ENCODE data around the gene GATA6.

GATA6 gene

DNA sequence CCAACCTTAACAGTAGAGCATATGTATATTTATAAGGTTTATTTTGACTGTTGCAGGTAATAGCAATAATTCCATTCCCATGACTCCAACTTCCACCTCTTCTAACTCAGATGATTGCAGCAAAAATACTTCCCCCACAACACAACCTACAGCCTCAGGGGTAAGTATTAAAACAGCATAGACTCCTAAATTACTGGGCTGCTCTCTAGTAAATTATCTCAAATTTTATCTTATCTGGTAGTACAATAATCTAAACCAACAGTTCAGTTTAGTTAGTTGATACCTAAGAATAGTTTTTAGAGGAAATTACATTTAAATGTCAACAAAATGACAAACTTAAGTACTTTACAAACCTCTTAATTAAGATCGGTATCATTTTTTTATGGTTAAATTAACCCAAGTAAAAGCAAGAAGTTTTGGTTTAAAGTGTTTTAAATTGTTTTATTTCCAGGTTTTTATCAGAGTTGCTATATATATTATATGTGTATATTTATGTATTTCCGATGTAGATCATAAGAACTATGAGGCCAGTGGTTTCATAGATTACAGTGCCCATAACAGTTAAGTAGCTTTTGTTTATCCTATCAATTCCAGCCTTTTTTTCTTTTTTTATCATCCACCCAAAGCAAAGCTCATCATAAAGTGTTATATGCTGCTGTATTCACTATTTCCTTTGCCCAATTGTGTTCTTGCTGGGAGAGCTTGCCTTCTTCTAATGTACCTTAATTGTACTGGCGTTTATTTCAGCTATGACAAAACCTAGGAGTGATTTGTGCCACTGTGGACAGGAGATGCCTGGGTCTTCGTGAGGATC lies 13.7 kb downstream of the GATA6 start:
- Histone ChIP-seq H3K27ac (ENCODE audit: extremely low read depth, low read depth, low read length) (peak overlapping the region; percentile 32), H3K4me3 (ENCODE audit: low read depth, low read length) (no peak overlapping the region), H3K36me3 (ENCODE audit: control insufficient read depth in 2 of 2, insufficient read depth in 1 of 2, low read length in 2 of 2) (peaks cover 40 to 63% of the 10 kb centered on the region in 2 experiments), H3K4me1 (ENCODE audit: control insufficient read depth, insufficient read depth, low read length) (peaks cover 46% of the 10 kb centered on the region), H3K9me3 (ENCODE audit: control insufficient read depth, insufficient read depth, low read depth, low read length) (no peaks in the 10 kb centered on the region)
- POLR2A ChIA-PET, result interaction anchor here (0.7 to 1.3 kb wide), 4 partner anchors 10 to 149 kb away, joined by 3 to 6 read pairs (median 4); partner anchors contain the start of gene GATA6
- CTCF ChIA-PET, result interaction anchor here (0.7 to 1.3 kb wide), 3 partner anchors 89 to 380 kb away, joined by 3 to 4 read pairs (median 4); no protein-coding TSS in a partner anchor
- no peak for TF ChIP-seq ZNF157 (tag by site-specific recombination; IDR thresholded peaks at IDR 0.05)
- no peak for TF ChIP-seq ZNF510 (tag by site-specific recombination; IDR thresholded peaks at IDR 0.05; ENCODE audit: insufficient replicate concordance)
- no peak; the same call in 1 of the 2 replicates for TF ChIP-seq ZNF10 (tag by site-specific recombination; IDR thresholded peaks at IDR 0.05)
- no peak for TF ChIP-seq ZNF2 (tag by site-specific recombination; IDR thresholded peaks at IDR 0.05)
- TF ChIP-seq KLF16 (tag by site-specific recombination; IDR thresholded peaks at IDR 0.05), result peak; percentile 42
- no peak for TF ChIP-seq REPIN1 (tag by site-specific recombination; IDR thresholded peaks at IDR 0.05; ENCODE audit: low read depth)
- TF ChIP-seq, protein P1, sequence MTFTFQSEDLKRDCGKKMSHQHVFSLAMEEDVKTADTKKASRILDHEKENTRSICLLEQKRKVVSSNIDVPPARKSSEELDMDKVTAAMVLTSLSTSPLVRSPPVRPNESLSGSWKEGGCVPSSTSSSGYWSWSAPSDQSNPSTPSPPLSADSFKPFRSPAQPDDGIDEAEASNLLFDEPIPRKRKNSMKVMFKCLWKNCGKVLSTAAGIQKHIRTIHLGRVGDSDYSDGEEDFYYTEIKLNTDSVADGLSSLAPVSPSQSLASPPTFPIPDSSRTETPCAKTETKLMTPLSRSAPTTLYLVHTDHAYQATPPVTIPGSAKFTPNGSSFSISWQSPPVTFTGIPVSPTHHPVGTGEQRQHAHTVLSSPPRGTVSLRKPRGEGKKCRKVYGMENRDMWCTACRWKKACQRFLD (tag by site-specific recombination; IDR thresholded peaks at IDR 0.05), result no peak
- TF ChIP-seq ZNF112 (tag by site-specific recombination; IDR thresholded peaks at IDR 0.05), result no peak
- no peak for TF ChIP-seq ZNF521 (tag by site-specific recombination; IDR thresholded peaks at IDR 0.05)
- TF ChIP-seq ZNF776 (tag by site-specific recombination; IDR thresholded peaks at IDR 0.05; ENCODE audit: borderline replicate concordance), result no peak
- no peak for TF ChIP-seq KLF9 (tag by site-specific recombination; IDR thresholded peaks at IDR 0.05; ENCODE audit: low read depth)
- 0 out of 2 replicates have a peak, but pooled peaks have one; percentile 14 for TF ChIP-seq GLIS2 (tag by site-specific recombination; IDR thresholded peaks at IDR 0.05)
- TF ChIP-seq ZXDB (tag by site-specific recombination; IDR thresholded peaks at IDR 0.05), result peak; percentile 94
- TF ChIP-seq, protein P2, sequence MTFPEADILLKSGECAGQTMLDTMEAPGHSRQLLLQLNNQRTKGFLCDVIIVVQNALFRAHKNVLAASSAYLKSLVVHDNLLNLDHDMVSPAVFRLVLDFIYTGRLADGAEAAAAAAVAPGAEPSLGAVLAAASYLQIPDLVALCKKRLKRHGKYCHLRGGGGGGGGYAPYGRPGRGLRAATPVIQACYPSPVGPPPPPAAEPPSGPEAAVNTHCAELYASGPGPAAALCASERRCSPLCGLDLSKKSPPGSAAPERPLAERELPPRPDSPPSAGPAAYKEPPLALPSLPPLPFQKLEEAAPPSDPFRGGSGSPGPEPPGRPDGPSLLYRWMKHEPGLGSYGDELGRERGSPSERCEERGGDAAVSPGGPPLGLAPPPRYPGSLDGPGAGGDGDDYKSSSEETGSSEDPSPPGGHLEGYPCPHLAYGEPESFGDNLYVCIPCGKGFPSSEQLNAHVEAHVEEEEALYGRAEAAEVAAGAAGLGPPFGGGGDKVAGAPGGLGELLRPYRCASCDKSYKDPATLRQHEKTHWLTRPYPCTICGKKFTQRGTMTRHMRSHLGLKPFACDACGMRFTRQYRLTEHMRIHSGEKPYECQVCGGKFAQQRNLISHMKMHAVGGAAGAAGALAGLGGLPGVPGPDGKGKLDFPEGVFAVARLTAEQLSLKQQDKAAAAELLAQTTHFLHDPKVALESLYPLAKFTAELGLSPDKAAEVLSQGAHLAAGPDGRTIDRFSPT (tag by site-specific recombination; IDR thresholded peaks at IDR 0.05), result 0 out of 2 replicates have a peak, but pooled peaks have one; percentile 34
- no peak for TF ChIP-seq ZNF585B (tag by site-specific recombination; IDR thresholded peaks at IDR 0.05)
- no peak for TF ChIP-seq ZNF549 (tag by site-specific recombination; IDR thresholded peaks at IDR 0.05)
- no peak for TF ChIP-seq SCRT1 (tag by site-specific recombination; IDR thresholded peaks at IDR 0.05; ENCODE audit: borderline replicate concordance)
- 0 out of 2 replicates have a peak, but pooled peaks have one; percentile 7 for TF ChIP-seq ZNF623 (tag by site-specific recombination; IDR thresholded peaks at IDR 0.05)
- TF ChIP-seq ZNF311 (tag by site-specific recombination; IDR thresholded peaks at IDR 0.05; ENCODE audit: borderline replicate concordance), result no peak
- TF ChIP-seq OVOL3 (tag by site-specific recombination; IDR thresholded peaks at IDR 0.05), result peak; percentile 28
- TF ChIP-seq, protein P3, sequence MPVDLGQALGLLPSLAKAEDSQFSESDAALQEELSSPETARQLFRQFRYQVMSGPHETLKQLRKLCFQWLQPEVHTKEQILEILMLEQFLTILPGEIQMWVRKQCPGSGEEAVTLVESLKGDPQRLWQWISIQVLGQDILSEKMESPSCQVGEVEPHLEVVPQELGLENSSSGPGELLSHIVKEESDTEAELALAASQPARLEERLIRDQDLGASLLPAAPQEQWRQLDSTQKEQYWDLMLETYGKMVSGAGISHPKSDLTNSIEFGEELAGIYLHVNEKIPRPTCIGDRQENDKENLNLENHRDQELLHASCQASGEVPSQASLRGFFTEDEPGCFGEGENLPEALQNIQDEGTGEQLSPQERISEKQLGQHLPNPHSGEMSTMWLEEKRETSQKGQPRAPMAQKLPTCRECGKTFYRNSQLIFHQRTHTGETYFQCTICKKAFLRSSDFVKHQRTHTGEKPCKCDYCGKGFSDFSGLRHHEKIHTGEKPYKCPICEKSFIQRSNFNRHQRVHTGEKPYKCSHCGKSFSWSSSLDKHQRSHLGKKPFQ (tag by site-specific recombination; IDR thresholded peaks at IDR 0.05), result peak; percentile 25; the same call in 1 of the 2 replicates
- no peak for TF ChIP-seq ZNF544 (tag by site-specific recombination; IDR thresholded peaks at IDR 0.05)
- TF ChIP-seq, protein P4, sequence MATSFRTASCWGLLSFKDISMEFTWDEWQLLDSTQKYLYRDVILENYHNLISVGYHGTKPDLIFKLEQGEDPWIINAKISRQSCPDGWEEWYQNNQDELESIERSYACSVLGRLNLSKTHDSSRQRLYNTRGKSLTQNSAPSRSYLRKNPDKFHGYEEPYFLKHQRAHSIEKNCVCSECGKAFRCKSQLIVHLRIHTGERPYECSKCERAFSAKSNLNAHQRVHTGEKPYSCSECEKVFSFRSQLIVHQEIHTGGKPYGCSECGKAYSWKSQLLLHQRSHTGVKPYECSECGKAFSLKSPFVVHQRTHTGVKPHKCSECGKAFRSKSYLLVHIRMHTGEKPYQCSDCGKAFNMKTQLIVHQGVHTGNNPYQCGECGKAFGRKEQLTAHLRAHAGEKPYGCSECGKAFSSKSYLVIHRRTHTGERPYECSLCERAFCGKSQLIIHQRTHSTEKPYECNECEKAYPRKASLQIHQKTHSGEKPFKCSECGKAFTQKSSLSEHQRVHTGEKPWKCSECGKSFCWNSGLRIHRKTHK (tag by site-specific recombination; IDR thresholded peaks at IDR 0.05), result no peak
- no peak for TF ChIP-seq YY1 (tag by site-specific recombination; IDR thresholded peaks at IDR 0.05)
- TF ChIP-seq, protein P5, sequence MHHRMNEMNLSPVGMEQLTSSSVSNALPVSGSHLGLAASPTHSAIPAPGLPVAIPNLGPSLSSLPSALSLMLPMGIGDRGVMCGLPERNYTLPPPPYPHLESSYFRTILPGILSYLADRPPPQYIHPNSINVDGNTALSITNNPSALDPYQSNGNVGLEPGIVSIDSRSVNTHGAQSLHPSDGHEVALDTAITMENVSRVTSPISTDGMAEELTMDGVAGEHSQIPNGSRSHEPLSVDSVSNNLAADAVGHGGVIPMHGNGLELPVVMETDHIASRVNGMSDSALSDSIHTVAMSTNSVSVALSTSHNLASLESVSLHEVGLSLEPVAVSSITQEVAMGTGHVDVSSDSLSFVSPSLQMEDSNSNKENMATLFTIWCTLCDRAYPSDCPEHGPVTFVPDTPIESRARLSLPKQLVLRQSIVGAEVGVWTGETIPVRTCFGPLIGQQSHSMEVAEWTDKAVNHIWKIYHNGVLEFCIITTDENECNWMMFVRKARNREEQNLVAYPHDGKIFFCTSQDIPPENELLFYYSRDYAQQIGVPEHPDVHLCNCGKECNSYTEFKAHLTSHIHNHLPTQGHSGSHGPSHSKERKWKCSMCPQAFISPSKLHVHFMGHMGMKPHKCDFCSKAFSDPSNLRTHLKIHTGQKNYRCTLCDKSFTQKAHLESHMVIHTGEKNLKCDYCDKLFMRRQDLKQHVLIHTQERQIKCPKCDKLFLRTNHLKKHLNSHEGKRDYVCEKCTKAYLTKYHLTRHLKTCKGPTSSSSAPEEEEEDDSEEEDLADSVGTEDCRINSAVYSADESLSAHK (tag by site-specific recombination; IDR thresholded peaks at IDR 0.05), result peak; percentile 64
- no peak for TF ChIP-seq ZNF223 (tag by site-specific recombination; IDR thresholded peaks at IDR 0.05)
- no peak for TF ChIP-seq ZNF274 (IDR thresholded peaks at IDR 0.05; ENCODE audit: low read length)
- no peak for TF ChIP-seq ZNF274 (tag by site-specific recombination; IDR thresholded peaks at IDR 0.05; ENCODE audit: borderline replicate concordance)
- TF ChIP-seq ZNF292 (tag by site-specific recombination; IDR thresholded peaks at IDR 0.05; ENCODE audit: borderline replicate concordance, low read depth), result no peak

Data from HEK293 (cell line).